ENCODE data around the gene NPAS3.

NPAS3 gene

GRCh38 chr14:33279865-33280264, 341.2 kb downstream of the NPAS3 start:
- H3K4me1 ChIP-seq (ENCODE audit: insufficient read depth, low read length) = peaks cover 1% of the 10 kb centered on the region; the same call in 1 of the 2 replicates
- H3K9me3 ChIP-seq (ENCODE audit: control insufficient read depth, insufficient read depth, low read length) = no peaks in the 10 kb centered on the region
- H3K9ac ChIP-seq (ENCODE audit: low read depth, low read length) = no peak overlapping the region
- H3K36me3 ChIP-seq (ENCODE audit: insufficient read depth, low read length) = no peaks in the 10 kb centered on the region

GRCh38 chr14:33280646-33281045, 342.0 kb downstream of the NPAS3 start:
- Histone ChIP-seq H3K9me3 (ENCODE audit: control insufficient read depth, insufficient read depth, low read length) (no peaks in the 10 kb centered on the region), H3K36me3 (ENCODE audit: insufficient read depth, low read length) (no peaks in the 10 kb centered on the region), H3K4me1 (ENCODE audit: insufficient read depth, low read length) (no peaks in the 10 kb centered on the region), H3K9ac (ENCODE audit: low read depth, low read length) (no peak overlapping the region)

- Histone ChIP-seq H3K36me3 (ENCODE audit: insufficient read depth, low read length) (no peaks in the 10 kb centered on the region), H3K9ac (ENCODE audit: low read depth, low read length) (no peak overlapping the region), H3K4me1 (ENCODE audit: insufficient read depth, low read length) (0 out of 2 replicates have a peak, but pooled peaks cover 6% of the 10 kb centered on the region), H3K9me3 (ENCODE audit: control insufficient read depth, insufficient read depth, low read length) (no peaks in the 10 kb centered on the region)
Measured at GRCh38 chr14:33282331-33283230, 343.9 kb downstream of the NPAS3 start.

- 0 out of 2 replicates have a peak, but pooled peaks cover 12% of the 10 kb centered on the region for H3K4me1 ChIP-seq (ENCODE audit: insufficient read depth, low read length)
- no peaks in the 10 kb centered on the region for H3K9me3 ChIP-seq (ENCODE audit: control insufficient read depth, insufficient read depth, low read length)
- H3K9ac ChIP-seq (ENCODE audit: low read depth, low read length) = no peak overlapping the region
- H3K36me3 ChIP-seq (ENCODE audit: insufficient read depth, low read length) = no peaks in the 10 kb centered on the region
Measured at GRCh38 chr14:33285902-33286700, 347.4 kb downstream of the NPAS3 start.

GRCh38 chr14:33287189-33287588, 348.5 kb downstream of the NPAS3 start:
- no peaks in the 10 kb centered on the region for H3K36me3 ChIP-seq (ENCODE audit: insufficient read depth, low read length)
- no peak overlapping the region for H3K9ac ChIP-seq (ENCODE audit: low read depth, low read length)
- H3K4me1 ChIP-seq (ENCODE audit: insufficient read depth, low read length) = 0 out of 2 replicates have a peak, but pooled peaks cover 12% of the 10 kb centered on the region
- H3K9me3 ChIP-seq (ENCODE audit: control insufficient read depth, insufficient read depth, low read length) = no peaks in the 10 kb centered on the region

GRCh38 chr14:33290641-33291040, 352.0 kb downstream of the NPAS3 start:
- 0 out of 2 replicates have a peak, but pooled peaks cover 12% of the 10 kb centered on the region for H3K4me1 ChIP-seq (ENCODE audit: insufficient read depth, low read length)
- no peaks in the 10 kb centered on the region for H3K9me3 ChIP-seq (ENCODE audit: control insufficient read depth, insufficient read depth, low read length)
- H3K9ac ChIP-seq (ENCODE audit: low read depth, low read length) = no peak overlapping the region
- H3K36me3 ChIP-seq (ENCODE audit: insufficient read depth, low read length) = no peaks in the 10 kb centered on the region

GRCh38 chr14:33291529-33292104, 352.9 kb downstream of the NPAS3 start:
- 0 out of 2 replicates have a peak, but pooled peaks cover 6% of the 10 kb centered on the region for H3K4me1 ChIP-seq (ENCODE audit: insufficient read depth, low read length)
- no peaks in the 10 kb centered on the region for H3K36me3 ChIP-seq (ENCODE audit: insufficient read depth, low read length)
- H3K9ac ChIP-seq (ENCODE audit: low read depth, low read length) = no peak overlapping the region
- H3K9me3 ChIP-seq (ENCODE audit: control insufficient read depth, insufficient read depth, low read length) = no peaks in the 10 kb centered on the region

GRCh38 chr14:33294419-33294818, 355.7 kb downstream of the NPAS3 start:
- no peaks in the 10 kb centered on the region for H3K9me3 ChIP-seq (ENCODE audit: control insufficient read depth, insufficient read depth, low read length)
- H3K9ac ChIP-seq (ENCODE audit: low read depth, low read length) = no peak overlapping the region
- 0 out of 2 replicates have a peak, but pooled peaks cover 6% of the 10 kb centered on the region for H3K4me1 ChIP-seq (ENCODE audit: insufficient read depth, low read length)
- no peaks in the 10 kb centered on the region for H3K36me3 ChIP-seq (ENCODE audit: insufficient read depth, low read length)

GRCh38 chr14:33297565-33297964, 358.9 kb downstream of the NPAS3 start:
- no peaks in the 10 kb centered on the region for H3K4me1 ChIP-seq (ENCODE audit: insufficient read depth, low read length)
- no peaks in the 10 kb centered on the region for H3K9me3 ChIP-seq (ENCODE audit: control insufficient read depth, insufficient read depth, low read length)
- H3K36me3 ChIP-seq (ENCODE audit: insufficient read depth, low read length) = no peaks in the 10 kb centered on the region
- no peak overlapping the region for H3K9ac ChIP-seq (ENCODE audit: low read depth, low read length)

- H3K9ac ChIP-seq (ENCODE audit: low read depth, low read length) = no peak overlapping the region
- H3K9me3 ChIP-seq (ENCODE audit: control insufficient read depth, insufficient read depth, low read length) = no peaks in the 10 kb centered on the region
- no peaks in the 10 kb centered on the region for H3K36me3 ChIP-seq (ENCODE audit: insufficient read depth, low read length)
- no peaks in the 10 kb centered on the region for H3K4me1 ChIP-seq (ENCODE audit: insufficient read depth, low read length)
Measured at GRCh38 chr14:33307691-33308251, 369.1 kb downstream of the NPAS3 start.

GRCh38 chr14:33309106-33309505, 370.4 kb downstream of the NPAS3 start:
- H3K4me1 ChIP-seq (ENCODE audit: insufficient read depth, low read length) = no peaks in the 10 kb centered on the region
- H3K9me3 ChIP-seq (ENCODE audit: control insufficient read depth, insufficient read depth, low read length) = no peaks in the 10 kb centered on the region
- no peaks in the 10 kb centered on the region for H3K36me3 ChIP-seq (ENCODE audit: insufficient read depth, low read length)
- H3K9ac ChIP-seq (ENCODE audit: low read depth, low read length) = no peak overlapping the region

GRCh38 chr14:33315217-33315616, 376.5 kb downstream of the NPAS3 start:
- Histone ChIP-seq H3K4me1 (ENCODE audit: insufficient read depth, low read length) (no peaks in the 10 kb centered on the region), H3K36me3 (ENCODE audit: insufficient read depth, low read length) (no peaks in the 10 kb centered on the region), H3K9me3 (ENCODE audit: control insufficient read depth, insufficient read depth, low read length) (no peaks in the 10 kb centered on the region), H3K9ac (ENCODE audit: low read depth, low read length) (no peak overlapping the region)

- Histone ChIP-seq H3K36me3 (ENCODE audit: insufficient read depth, low read length) (no peaks in the 10 kb centered on the region), H3K4me1 (ENCODE audit: insufficient read depth, low read length) (no peaks in the 10 kb centered on the region), H3K9ac (ENCODE audit: low read depth, low read length) (no peak overlapping the region), H3K9me3 (ENCODE audit: control insufficient read depth, insufficient read depth, low read length) (no peaks in the 10 kb centered on the region)
Measured at GRCh38 chr14:33315721-33316120, 377.0 kb downstream of the NPAS3 start.

GRCh38 chr14:33317675-33318074, 379.0 kb downstream of the NPAS3 start:
- Histone ChIP-seq H3K4me1 (ENCODE audit: insufficient read depth, low read length) (no peaks in the 10 kb centered on the region), H3K9ac (ENCODE audit: low read depth, low read length) (no peak overlapping the region), H3K36me3 (ENCODE audit: insufficient read depth, low read length) (no peaks in the 10 kb centered on the region), H3K9me3 (ENCODE audit: control insufficient read depth, insufficient read depth, low read length) (no peaks in the 10 kb centered on the region)

All from ES-I3 (cell line).